BLaER1 (cell line): ENCODE data around the gene RNF25.

ENCODE experiments used
- H3K27ac ChIP-seq: shearing (Covaris generic); formaldehyde crosslinking; 2 replicates; pipeline ENCODE4 v1.8.1; 2022
- H3K27me3 ChIP-seq: shearing (Covaris generic); formaldehyde crosslinking; 2 replicates; pipeline ENCODE4 v1.8.1; 2022
- H3K36me3 ChIP-seq: shearing (Covaris generic); formaldehyde crosslinking; 2 replicates; pipeline ENCODE4 v1.8.1; 2022
- H3K4me1 ChIP-seq: shearing (Covaris generic); formaldehyde crosslinking; 2 replicates; pipeline ENCODE4 v1.8.1; 2022
- H3K4me2 ChIP-seq: shearing (Covaris generic); formaldehyde crosslinking; 2 replicates; pipeline ENCODE4 v1.8.1; 2022
- H3K4me3 ChIP-seq: shearing (Covaris generic); formaldehyde crosslinking; 2 replicates; pipeline ENCODE4 v1.8.1; 2022
- H3K9ac ChIP-seq: shearing (Covaris generic); formaldehyde crosslinking; 2 replicates; pipeline ENCODE4 v1.8.1; 2022
- H3K9me3 ChIP-seq: shearing (Covaris generic); formaldehyde crosslinking; 2 replicates; pipeline ENCODE4 v1.8.1; 2022
- H4K20me1 ChIP-seq: shearing (Covaris generic); formaldehyde crosslinking; 2 replicates; pipeline ENCODE4 v1.8.1; 2022
- Cebpa-rat ChIP-seq: shearing (Covaris generic); IDR thresholded peaks from 2 replicates; pipeline ENCODE4 v1.8.1; 2022

RNF25 gene

DNA sequence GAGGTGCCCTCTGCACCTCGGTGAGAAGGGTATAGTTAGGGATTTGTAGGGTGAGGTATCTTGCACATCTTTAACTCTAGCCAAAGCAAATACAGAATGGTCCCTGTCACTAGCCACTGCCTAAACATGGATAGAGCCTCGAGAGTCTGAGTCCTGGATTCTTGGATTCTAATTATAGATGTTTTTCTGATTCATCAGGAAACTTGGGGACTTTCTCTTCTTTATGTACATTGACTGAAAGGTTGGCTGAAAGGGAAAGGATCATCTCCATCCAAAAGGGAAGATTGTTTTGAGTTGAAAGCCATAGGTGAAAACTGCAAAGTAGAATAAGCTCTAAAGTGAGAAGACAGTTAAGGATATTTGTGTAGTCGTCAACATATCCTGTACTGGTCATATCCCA is 8.3 kb upstream of the RNF25 start:
- Histone ChIP-seq H3K27me3 (no peaks in the 10 kb centered on the region), H3K4me2 (no peak overlapping the region), H4K20me1 (no peaks in the 10 kb centered on the region), H3K4me3 (no peak overlapping the region), H3K36me3 (peaks cover 8% of the 10 kb centered on the region; the same call in 1 of the 2 replicates), H3K9me3 (no peaks in the 10 kb centered on the region), H3K27ac (no peak overlapping the region), H3K4me1 (no peaks in the 10 kb centered on the region), H3K9ac (no peak overlapping the region)
- TF ChIP-seq Cebpa-rat = no peak

DNA sequence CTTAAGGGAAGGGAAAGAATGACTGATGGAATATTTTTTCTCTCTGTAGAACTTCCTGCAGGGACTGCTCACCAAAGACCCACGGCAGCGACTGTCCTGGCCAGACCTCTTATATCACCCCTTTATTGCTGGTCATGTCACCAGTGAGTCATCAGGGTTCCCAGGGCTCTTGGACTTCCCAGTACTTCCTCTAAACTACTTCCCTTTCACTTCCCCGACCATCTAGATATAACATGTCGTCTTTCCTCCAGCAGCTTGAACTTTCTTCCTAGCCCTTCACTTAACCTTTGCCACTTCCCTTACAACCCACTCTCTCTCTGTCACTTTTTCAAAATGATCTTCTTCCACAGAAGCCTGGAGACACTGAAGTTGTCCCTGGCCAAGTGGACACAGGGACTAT is 7.3 kb upstream of the RNF25 start:
- Histone ChIP-seq H3K27me3 (no peaks in the 10 kb centered on the region), H3K27ac (no peak overlapping the region), H3K36me3 (peaks cover 8% of the 10 kb centered on the region; the same call in 1 of the 2 replicates), H3K9ac (no peak overlapping the region), H3K9me3 (no peaks in the 10 kb centered on the region), H3K4me3 (no peak overlapping the region), H3K4me1 (no peaks in the 10 kb centered on the region), H3K4me2 (no peak overlapping the region), H4K20me1 (no peaks in the 10 kb centered on the region)
- TF ChIP-seq Cebpa-rat = no peak

DNA sequence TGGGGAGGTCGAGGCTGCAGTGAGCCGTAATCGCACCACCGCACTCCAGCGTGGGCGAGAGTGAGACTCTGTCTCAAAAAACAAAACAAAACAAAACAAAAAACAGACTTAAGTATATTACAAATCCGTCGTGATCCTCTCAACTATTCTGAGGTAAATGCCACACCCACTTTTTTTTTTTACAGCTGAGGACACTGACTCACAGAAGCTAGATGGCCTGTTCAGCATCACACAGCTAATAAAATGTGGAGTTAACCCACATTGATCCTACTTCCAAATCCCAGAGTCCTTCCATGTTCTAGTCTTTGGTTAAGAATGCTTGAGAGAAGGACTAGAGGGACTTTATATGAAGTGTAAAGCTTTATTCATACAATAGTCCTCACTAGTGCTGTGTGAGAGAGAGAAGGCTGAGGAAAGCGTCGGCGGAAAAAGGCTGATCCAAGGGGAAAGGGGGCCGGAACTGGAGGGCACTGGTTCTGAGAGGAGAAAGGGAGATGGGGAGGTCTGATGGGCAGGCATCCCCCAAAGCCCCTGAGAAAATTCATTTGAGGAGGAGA is 627 bp downstream of the RNF25 start:
- H3K36me3 ChIP-seq = peaks cover 31% of the 10 kb centered on the region
- peak overlapping the region; percentile 76 for H3K27ac ChIP-seq
- H3K9me3 ChIP-seq = no peaks in the 10 kb centered on the region
- peak overlapping the region; percentile 98 for H3K4me2 ChIP-seq
- H3K27me3 ChIP-seq = no peaks in the 10 kb centered on the region
- H3K9ac ChIP-seq = peak overlapping the region; percentile 82
- no peak for TF ChIP-seq Cebpa-rat
- H3K4me1 ChIP-seq = peaks cover 18% of the 10 kb centered on the region
- no peaks in the 10 kb centered on the region for H4K20me1 ChIP-seq
- peak overlapping the region; percentile 93 for H3K4me3 ChIP-seq

DNA sequence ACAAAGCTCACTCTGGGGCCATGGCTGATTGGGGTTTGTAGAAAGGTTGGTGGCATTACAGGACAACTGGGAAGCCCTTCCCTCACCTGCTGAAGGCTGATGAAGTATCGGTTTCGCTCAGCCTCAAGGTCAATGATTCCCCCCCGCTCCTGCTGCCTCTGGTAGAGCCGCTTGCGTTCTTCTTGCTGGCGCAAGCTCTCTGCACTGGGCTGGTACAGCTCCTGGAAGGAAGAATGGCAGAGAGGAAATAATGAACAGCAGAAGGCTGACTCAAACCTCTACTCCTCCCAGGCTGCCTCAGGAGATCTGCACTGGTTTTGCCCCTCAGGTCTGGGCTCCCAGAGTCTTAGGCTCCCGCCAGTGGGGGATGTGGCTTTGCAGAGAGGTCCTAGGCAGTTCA is 7.1 kb downstream of the RNF25 start:
- Histone ChIP-seq H3K36me3 (peaks cover 85% of the 10 kb centered on the region), H3K9me3 (no peaks in the 10 kb centered on the region), H4K20me1 (no peaks in the 10 kb centered on the region), H3K4me3 (no peak overlapping the region), H3K27me3 (no peaks in the 10 kb centered on the region), H3K27ac (no peak overlapping the region), H3K4me1 (peaks cover 14% of the 10 kb centered on the region), H3K9ac (no peak overlapping the region), H3K4me2 (no peak overlapping the region)
- TF ChIP-seq Cebpa-rat = no peak

DNA sequence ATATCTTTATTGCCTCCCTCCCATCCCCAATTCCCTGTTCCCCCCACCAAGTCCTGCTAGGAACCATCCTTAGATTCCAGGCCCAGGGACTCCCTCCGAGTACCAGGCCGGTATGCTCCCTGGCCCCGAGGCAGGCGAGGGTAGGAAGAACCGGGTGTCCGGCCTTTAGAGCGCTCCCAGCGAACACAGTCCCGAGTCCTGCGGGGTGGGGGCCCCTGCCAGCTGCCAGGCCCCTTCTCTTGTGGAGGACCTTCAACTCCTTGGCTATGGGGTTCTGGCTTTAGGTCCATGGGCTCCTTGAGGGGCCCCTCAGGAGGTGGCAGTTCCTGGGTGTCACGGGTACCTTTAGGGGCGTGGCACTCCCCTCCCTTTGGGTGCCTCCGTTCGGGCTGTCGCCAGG is 7.9 kb downstream of the RNF25 start:
- H3K36me3 ChIP-seq = peaks cover 80% of the 10 kb centered on the region
- H3K9me3 ChIP-seq = no peaks in the 10 kb centered on the region
- H3K4me3 ChIP-seq = no peak overlapping the region
- H4K20me1 ChIP-seq = no peaks in the 10 kb centered on the region
- no peaks in the 10 kb centered on the region for H3K27me3 ChIP-seq
- peaks cover 14% of the 10 kb centered on the region for H3K4me1 ChIP-seq
- TF ChIP-seq Cebpa-rat = no peak
- H3K27ac ChIP-seq = no peak overlapping the region
- H3K9ac ChIP-seq = no peak overlapping the region
- no peak overlapping the region for H3K4me2 ChIP-seq

DNA sequence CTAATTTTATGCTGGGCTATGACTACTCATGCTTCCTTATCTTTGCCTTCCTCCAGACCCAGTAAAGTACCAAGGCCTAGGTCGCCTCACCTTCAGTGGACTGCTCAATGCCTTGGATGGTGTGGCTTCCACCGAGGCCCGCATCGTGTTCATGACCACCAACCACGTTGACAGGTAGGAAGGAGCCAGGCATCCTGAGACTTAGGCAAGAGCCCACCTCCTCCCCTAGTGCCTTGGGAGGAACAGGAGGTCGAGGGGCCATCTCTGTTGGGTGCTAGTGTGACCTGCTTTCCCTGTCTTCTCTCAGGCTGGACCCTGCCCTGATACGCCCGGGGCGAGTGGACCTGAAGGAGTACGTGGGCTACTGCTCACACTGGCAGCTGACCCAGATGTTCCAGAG is 9.0 kb downstream of the RNF25 start:
- peaks cover 6% of the 10 kb centered on the region; the same call in 1 of the 2 replicates for H4K20me1 ChIP-seq
- H3K4me1 ChIP-seq = peaks cover 21% of the 10 kb centered on the region
- H3K27me3 ChIP-seq = no peaks in the 10 kb centered on the region
- peaks cover 71% of the 10 kb centered on the region for H3K36me3 ChIP-seq
- no peak overlapping the region for H3K4me2 ChIP-seq
- no peak overlapping the region for H3K9ac ChIP-seq
- no peak for TF ChIP-seq Cebpa-rat
- H3K27ac ChIP-seq = no peak overlapping the region
- no peaks in the 10 kb centered on the region for H3K9me3 ChIP-seq
- H3K4me3 ChIP-seq = no peak overlapping the region

DNA sequence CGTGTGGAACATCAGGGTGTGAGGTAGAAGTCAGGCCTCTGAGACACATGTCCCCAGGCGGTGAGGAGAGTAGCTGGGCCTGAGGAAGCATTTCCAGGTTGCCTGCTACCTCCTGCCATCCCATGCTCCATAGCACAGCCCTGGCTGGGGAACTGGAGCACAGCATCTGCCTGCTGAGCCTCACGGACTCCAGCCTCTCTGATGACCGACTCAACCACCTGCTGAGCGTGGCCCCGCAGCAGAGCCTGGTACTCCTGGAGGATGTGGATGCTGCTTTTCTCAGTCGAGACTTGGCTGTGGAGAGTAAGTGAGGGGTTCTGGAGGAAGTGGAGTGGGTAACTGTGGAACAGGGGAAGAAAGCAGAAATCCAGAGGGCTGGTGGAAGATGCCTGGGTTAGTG is 9.4 kb downstream of the RNF25 start:
- Histone ChIP-seq H3K4me1 (peaks cover 21% of the 10 kb centered on the region), H3K27me3 (no peaks in the 10 kb centered on the region), H3K27ac (no peak overlapping the region), H3K36me3 (peaks cover 71% of the 10 kb centered on the region), H3K9ac (no peak overlapping the region), H3K4me2 (no peak overlapping the region), H4K20me1 (peaks cover 6% of the 10 kb centered on the region; the same call in 1 of the 2 replicates), H3K9me3 (no peaks in the 10 kb centered on the region), H3K4me3 (no peak overlapping the region)
- no peak for TF ChIP-seq Cebpa-rat

DNA sequence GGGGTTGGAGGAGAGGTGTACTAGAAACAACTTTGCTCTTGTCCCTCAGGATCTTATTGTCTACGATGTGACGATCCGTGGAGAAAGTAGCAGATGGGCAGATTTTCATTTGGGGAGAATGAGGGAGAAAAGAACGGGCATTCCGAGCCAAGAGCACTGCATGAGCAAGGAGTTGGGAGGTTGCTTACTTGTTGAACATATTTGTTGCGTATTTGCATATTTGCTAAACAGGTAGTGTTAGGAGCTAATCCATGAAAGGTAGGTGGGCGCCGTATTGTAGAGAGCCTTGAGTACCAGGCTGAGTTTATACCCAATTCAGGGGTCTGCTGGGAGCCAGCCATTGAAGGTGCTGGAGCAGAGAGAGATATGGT is 11.8 kb downstream of the RNF25 start:
- H3K27ac ChIP-seq = peak overlapping the region; percentile 84
- peaks cover 73% of the 10 kb centered on the region for H3K36me3 ChIP-seq
- H3K4me3 ChIP-seq = peak overlapping the region; percentile 99

DNA sequence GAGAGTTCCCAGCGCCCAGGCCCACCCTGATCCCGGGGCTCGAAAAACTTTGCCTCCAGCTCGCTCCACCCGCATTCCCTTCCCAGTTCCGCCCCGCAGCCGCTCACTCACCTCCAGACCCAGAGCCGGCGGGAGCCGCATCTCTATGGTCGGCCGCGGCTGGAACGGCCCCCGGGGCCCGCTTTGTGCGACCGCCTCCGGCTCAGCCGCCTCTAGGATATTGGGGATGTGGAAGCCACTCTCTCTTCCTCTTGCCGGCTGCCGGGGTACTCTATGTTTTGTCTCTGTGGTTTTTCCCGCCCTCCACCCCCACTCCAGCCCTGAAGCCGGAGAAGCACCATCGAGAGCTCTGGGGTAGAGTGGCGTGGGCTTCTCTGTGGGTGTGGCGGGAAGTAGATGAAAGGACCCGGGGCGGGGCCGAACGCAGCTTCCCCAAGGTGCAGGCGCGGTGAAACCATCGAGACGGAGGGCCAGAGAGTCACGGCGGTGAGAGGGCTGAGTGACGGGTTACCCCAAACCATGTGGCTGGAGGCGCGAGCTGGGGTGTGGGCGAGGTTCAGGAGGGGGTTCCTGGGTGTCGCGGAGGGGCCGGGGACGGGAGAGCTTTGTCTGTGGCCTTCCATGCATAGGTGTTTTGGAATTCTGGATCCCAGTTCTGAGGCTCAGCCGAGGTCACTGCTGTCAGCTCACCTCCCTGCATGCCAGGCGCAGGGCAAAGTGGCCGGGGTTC is 12.4 kb downstream of the RNF25 start, which contains the start of the genes BCS1L and ZNF142:
Gene BCS1L (plus strand): TSS at position 426 of the 730 bp plus-strand sequence. CDS start 1,305 bp downstream, outside the sequence.
Gene ZNF142 (minus strand): TSS at position 366 of the 730 bp plus-strand sequence. CDS start 3,194 bp downstream, outside the sequence.
- Histone ChIP-seq H3K9ac (peak within 1 kb of the TSS; percentile 88), H3K4me2 (peak within 1 kb of the TSS; percentile 81), H4K20me1 (peaks cover 22% of the 10 kb centered on the region; the same call in 1 of the 2 replicates), H3K27me3 (no peaks in the 10 kb centered on the region), H3K9me3 (no peaks in the 10 kb centered on the region), H3K27ac (peak within 1 kb of the TSS; percentile 84), H3K4me1 (peaks cover 21% of the 10 kb centered on the region), H3K36me3 (peaks cover 73% of the 10 kb centered on the region), H3K4me3 (peak within 1 kb of the TSS; percentile 99)
- no peak for TF ChIP-seq Cebpa-rat

More for the DNA sequence above, 11.8 kb downstream of the RNF25 start:
- Histone ChIP-seq H4K20me1 (peaks cover 22% of the 10 kb centered on the region; the same call in 1 of the 2 replicates), H3K9me3 (no peaks in the 10 kb centered on the region), H3K4me1 (peaks cover 21% of the 10 kb centered on the region), H3K4me2 (peak overlapping the region; percentile 81), H3K9ac (peak overlapping the region; percentile 88), H3K27me3 (no peaks in the 10 kb centered on the region)
- TF ChIP-seq Cebpa-rat = no peak

DNA sequence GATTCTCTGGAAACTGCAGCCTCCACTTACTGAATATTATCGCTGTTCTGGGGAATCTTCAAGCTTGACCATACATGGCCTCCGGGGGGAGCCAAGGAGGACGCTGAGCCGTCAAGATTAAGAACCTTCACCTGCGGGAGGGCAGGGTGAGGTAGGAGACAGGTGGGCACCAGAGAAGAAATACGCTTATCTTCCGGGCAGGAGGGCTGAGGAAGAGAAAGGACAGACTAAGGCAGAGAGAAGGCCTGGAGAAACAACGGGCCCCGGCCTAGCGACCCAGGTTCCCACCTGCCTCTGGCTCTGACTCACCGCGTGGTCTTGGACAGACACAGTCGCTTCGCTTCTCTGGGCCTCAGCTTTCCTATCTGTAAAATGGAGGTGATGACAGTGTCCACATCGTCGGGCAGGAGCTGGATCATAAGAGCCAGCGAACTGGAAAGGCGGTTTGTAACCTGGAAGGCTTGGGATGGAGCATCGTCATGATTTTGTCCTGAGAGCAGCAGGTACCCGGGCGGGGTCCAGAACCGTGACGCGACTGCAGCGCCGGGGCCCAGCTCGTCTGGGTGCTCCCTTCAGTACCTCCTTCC is 13.0 kb downstream of the RNF25 start:
- Histone ChIP-seq H3K27me3 (no peaks in the 10 kb centered on the region), H3K36me3 (peaks cover 73% of the 10 kb centered on the region), H3K4me3 (peak overlapping the region; percentile 99), H3K4me2 (peak overlapping the region; percentile 81), H3K27ac (peak overlapping the region; percentile 84), H3K4me1 (peaks cover 27% of the 10 kb centered on the region), H3K9ac (peak overlapping the region; percentile 88), H4K20me1 (peaks cover 24% of the 10 kb centered on the region), H3K9me3 (no peaks in the 10 kb centered on the region)
- no peak for TF ChIP-seq Cebpa-rat
